HepG2 (cell line): ENCODE measurements around the gene KIN. TPM values are rescaled to one million over a fixed set of nuclear protein-coding genes. Genes with fewer than 3 reads are reported as not detected.

ENCODE experiments used
- ATF2 ChIP-seq: sonication (generic); formaldehyde crosslinking; IDR thresholded peaks from 2 replicates; pipeline ENCODE4 v1.4.0; 2020; ENCODE audit warnings: missing genetic modification reagents
- E2F5 ChIP-seq: sonication (generic); formaldehyde crosslinking; conservative IDR thresholded peaks from 2 replicates; pipeline ENCODE4 v1.4.0; 2020; ENCODE audit warnings: missing genetic modification reagents
- GABPA ChIP-seq, 2 experiments: IDR thresholded peaks; 2 replicates each; pipeline ENCODE4 v1.6.1; 2011 to 2016; ENCODE audit warnings: low read depth in 2 of 2, low read length in 1 of 2, missing biosample characterization in 1 of 2, missing genetic modification characterization in 1 of 2
- GTF3A ChIP-seq: sonication (generic); formaldehyde crosslinking; conservative IDR thresholded peaks from 2 replicates; pipeline ENCODE4 v1.4.0; 2020; ENCODE audit warnings: mild to moderate bottlenecking, missing genetic modification reagents
- IRF1 ChIP-seq: sonication (generic); formaldehyde crosslinking; IDR thresholded peaks from 2 replicates; pipeline ENCODE4 v1.4.0; 2020; ENCODE audit warnings: low read depth, mild to moderate bottlenecking, missing genetic modification reagents
- KLF9 ChIP-seq: IDR thresholded peaks from 2 replicates; pipeline ENCODE4 v1.6.1; 2016; ENCODE audit warnings: low read depth
- MEF2D ChIP-seq: sonication (generic); formaldehyde crosslinking; IDR thresholded peaks from 2 replicates; pipeline ENCODE4 v1.5.1; 2020; ENCODE audit warnings: mild to moderate bottlenecking, missing genetic modification reagents
- MEIS2 ChIP-seq: sonication (generic); formaldehyde crosslinking; IDR thresholded peaks from 2 replicates; pipeline ENCODE4 v1.9.0; 2021; ENCODE audit warnings: mild to moderate bottlenecking, missing genetic modification reagents
- PHF20 ChIP-seq: sonication (generic); formaldehyde crosslinking; IDR thresholded peaks from 2 replicates; pipeline ENCODE4 v1.5.0; 2020; ENCODE audit warnings: mild to moderate bottlenecking, missing genetic modification reagents
- SOX5 ChIP-seq: IDR thresholded peaks from 2 replicates; pipeline ENCODE4 v1.6.1; 2016; ENCODE audit warnings: borderline replicate concordance
- SP4 ChIP-seq: sonication (generic); formaldehyde crosslinking; IDR thresholded peaks from 2 replicates; pipeline ENCODE4 v1.8.1; 2023; ENCODE audit warnings: mild to moderate bottlenecking, missing genetic modification reagents
- ZBTB20 ChIP-seq: sonication (generic); formaldehyde crosslinking; IDR thresholded peaks from 2 replicates; pipeline ENCODE4 v1.8.1; 2023; ENCODE audit warnings: missing genetic modification reagents, low read depth, mild to moderate bottlenecking, borderline replicate concordance
- ZFAT ChIP-seq: sonication (generic); formaldehyde crosslinking; conservative IDR thresholded peaks from 2 replicates; pipeline ENCODE4 v1.8.1; 2023; ENCODE audit warnings: missing genetic modification reagents, inconsistent platforms
- ZFP82 ChIP-seq: sonication (generic); formaldehyde crosslinking; IDR thresholded peaks from 2 replicates; pipeline ENCODE4 v1.5.1; 2020; ENCODE audit warnings: mild to moderate bottlenecking, missing genetic modification reagents, borderline replicate concordance
- ZNF234 ChIP-seq: sonication (generic); formaldehyde crosslinking; conservative IDR thresholded peaks from 2 replicates; pipeline ENCODE4 v1.5.1; 2020; ENCODE audit warnings: mild to moderate bottlenecking, missing genetic modification reagents
- ZNF644 ChIP-seq: IDR thresholded peaks from 2 replicates; pipeline ENCODE4 v1.6.1; 2016; ENCODE audit warnings: low read depth
- ZSCAN12 ChIP-seq: sonication (generic); formaldehyde crosslinking; IDR thresholded peaks from 2 replicates; pipeline ENCODE4 v1.9.0; 2021; ENCODE audit warnings: mild to moderate bottlenecking, missing genetic modification reagents
- polyA plus RNA-seq, 8 experiments: library from polyadenylated mRNA; depleted of rRNA in 3 of 8; stranded (reverse) in 7 of 8; unstranded in 1 of 8; fragments of >200 nt; fragmentation: Illumina TruSeq in 4 of 8; extraction: Trizol in 4 of 8; gene quantifications; 2 replicates each; pipeline versions ENCODE4 v1.2.1 to v1.2.3, GENCODE V29; 2011 to 2016; ENCODE audit warnings: low read depth in 4 of 8, missing spikeins in 1 of 8, mixed read lengths in 1 of 8; ENCODE audit not compliant: insufficient read depth in 1 of 8
- total RNA-seq, 5 experiments: library from RNA; depleted of rRNA; stranded (reverse); fragments of >200 nt; fragmentation: Illumina TruSeq; extraction: Trizol; gene quantifications; 2 replicates each; pipeline ENCODE4 v1.2.3, GENCODE V29; 2016; ENCODE audit warnings: low read depth in 1 of 5
- TF ChIP-seq, protein P1 (sequence below): sonication (generic); formaldehyde crosslinking; IDR thresholded peaks from 2 replicates; pipeline ENCODE4 v1.4.0; 2020; ENCODE audit warnings: missing genetic modification reagents
- TF ChIP-seq, protein P2 (sequence below): fragments of 450-650 bp; IDR thresholded peaks from 2 replicates; pipeline ENCODE4 v1.6.1; 2017
- TF ChIP-seq, protein P3 (sequence below): sonication (generic); formaldehyde crosslinking; IDR thresholded peaks from 2 replicates; pipeline ENCODE4 v1.5.0; 2020; ENCODE audit warnings: missing genetic modification reagents
- TF ChIP-seq, protein P4 (sequence below): sonication (generic); IDR thresholded peaks from 2 replicates; pipeline ENCODE4 v1.6.1; 2016; ENCODE audit warnings: low read depth, borderline replicate concordance

The KIN gene
- total and polyA plus RNA-seq, 2 of the 13 experiments (the other 11 are each of a cell fraction or from before 2014, with no cell fraction given): 4.9 to 23.2 TPM

DNA sequence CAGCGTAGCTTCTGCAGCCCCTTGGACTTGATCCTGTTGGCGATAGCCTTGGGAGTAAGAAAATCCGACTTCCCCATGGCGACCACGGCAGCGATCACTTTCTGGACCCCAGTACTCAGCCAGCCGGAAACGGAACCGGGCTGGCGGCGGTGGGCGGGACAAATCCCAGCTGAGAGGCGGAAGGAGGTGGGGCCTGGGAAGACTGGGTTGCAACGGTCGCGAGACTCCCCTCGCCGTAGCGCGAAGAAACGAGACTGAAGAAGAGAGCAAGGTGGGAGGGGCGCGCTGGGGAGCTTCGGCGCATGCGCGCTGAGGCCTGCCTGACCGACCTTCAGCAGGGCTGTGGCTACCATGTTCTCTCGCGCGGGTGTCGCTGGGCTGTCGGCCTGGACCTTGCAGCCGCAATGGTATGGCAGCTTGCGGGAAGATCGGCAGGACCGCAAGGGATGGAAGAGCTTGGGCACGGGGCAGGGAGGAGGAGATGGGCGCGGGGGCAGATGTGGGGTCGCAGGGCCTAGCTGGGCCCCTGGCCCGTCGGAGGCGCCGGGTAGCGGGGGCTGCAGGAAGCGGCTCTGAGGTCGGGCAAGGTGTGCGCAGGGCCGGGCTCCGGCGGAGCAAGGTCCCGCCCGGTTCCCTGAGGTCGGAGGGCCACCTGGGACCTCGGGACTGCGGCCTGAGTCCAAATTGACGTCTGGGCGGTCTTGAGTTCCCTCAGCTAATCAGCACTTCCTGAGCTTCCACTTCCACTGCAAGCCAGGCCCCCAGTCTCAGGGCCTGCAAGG is at the start of gene KIN, which contains the start of gene ATP5F1C (continued):
- TF ChIP-seq, protein P1, sequence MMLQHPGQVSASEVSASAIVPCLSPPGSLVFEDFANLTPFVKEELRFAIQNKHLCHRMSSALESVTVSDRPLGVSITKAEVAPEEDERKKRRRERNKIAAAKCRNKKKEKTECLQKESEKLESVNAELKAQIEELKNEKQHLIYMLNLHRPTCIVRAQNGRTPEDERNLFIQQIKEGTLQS (CRISPR knock-in tag): 0 out of 2 replicates have a peak, but pooled peaks have one; percentile 22
- TF ChIP-seq SOX5 (CRISPR knock-in tag): no peak
- peak; percentile 77 for TF ChIP-seq MEF2D (CRISPR knock-in tag)
- TF ChIP-seq, protein P2, sequence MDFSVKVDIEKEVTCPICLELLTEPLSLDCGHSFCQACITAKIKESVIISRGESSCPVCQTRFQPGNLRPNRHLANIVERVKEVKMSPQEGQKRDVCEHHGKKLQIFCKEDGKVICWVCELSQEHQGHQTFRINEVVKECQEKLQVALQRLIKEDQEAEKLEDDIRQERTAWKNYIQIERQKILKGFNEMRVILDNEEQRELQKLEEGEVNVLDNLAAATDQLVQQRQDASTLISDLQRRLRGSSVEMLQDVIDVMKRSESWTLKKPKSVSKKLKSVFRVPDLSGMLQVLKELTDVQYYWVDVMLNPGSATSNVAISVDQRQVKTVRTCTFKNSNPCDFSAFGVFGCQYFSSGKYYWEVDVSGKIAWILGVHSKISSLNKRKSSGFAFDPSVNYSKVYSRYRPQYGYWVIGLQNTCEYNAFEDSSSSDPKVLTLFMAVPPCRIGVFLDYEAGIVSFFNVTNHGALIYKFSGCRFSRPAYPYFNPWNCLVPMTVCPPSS: no peak
- no peak for TF ChIP-seq ATF2 (CRISPR knock-in tag)
- TF ChIP-seq ZFP82 (CRISPR knock-in tag): 0 out of 2 replicates have a peak, but pooled peaks have one; percentile 60
- no peak for TF ChIP-seq GTF3A (CRISPR knock-in tag)
- peak; percentile 57; the same call in 1 of the 2 replicates for TF ChIP-seq ZBTB20 (CRISPR knock-in tag)
- TF ChIP-seq, protein P3, sequence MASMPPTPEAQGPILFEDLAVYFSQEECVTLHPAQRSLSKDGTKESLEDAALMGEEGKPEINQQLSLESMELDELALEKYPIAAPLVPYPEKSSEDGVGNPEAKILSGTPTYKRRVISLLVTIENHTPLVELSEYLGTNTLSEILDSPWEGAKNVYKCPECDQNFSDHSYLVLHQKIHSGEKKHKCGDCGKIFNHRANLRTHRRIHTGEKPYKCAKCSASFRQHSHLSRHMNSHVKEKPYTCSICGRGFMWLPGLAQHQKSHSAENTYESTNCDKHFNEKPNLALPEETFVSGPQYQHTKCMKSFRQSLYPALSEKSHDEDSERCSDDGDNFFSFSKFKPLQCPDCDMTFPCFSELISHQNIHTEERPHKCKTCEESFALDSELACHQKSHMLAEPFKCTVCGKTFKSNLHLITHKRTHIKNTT (CRISPR knock-in tag): no peak
- TF ChIP-seq SP4 (CRISPR knock-in tag): peak; percentile 75
- no peak for TF ChIP-seq ZSCAN12
- TF ChIP-seq ZFAT (CRISPR knock-in tag): no peak
- peak; percentile 50; the same call in 1 of the 2 replicates for TF ChIP-seq KLF9 (CRISPR knock-in tag)
- TF ChIP-seq, protein P4, sequence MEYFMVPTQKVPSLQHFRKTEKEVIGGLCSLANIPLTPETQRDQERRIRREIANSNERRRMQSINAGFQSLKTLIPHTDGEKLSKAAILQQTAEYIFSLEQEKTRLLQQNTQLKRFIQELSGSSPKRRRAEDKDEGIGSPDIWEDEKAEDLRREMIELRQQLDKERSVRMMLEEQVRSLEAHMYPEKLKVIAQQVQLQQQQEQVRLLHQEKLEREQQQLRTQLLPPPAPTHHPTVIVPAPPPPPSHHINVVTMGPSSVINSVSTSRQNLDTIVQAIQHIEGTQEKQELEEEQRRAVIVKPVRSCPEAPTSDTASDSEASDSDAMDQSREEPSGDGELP: peak; percentile 98
- no peak for TF ChIP-seq IRF1
- TF ChIP-seq E2F5 (CRISPR knock-in tag): no peak
- peak; percentile 92 for TF ChIP-seq GABPA (IDR thresholded peaks at IDR 0.05; ENCODE audit: low read depth, low read length)
- peak; percentile 98 for TF ChIP-seq GABPA (CRISPR knock-in tag; IDR thresholded peaks at IDR 0.05; ENCODE audit: low read depth)
- peak; percentile 66; the same call in 1 of the 2 replicates for TF ChIP-seq ZNF644 (CRISPR knock-in tag)
- TF ChIP-seq PHF20: peak; percentile 86
- no peak; the same call in 1 of the 2 replicates for TF ChIP-seq ZNF234
- peak; percentile 33; the same call in 1 of the 2 replicates for TF ChIP-seq MEIS2
